IMR-90 (cell line): ENCODE measurements around the gene FAM13B. TPM values are rescaled to one million over a fixed set of nuclear protein-coding genes. Genes with fewer than 3 reads are reported as not detected.
A peak's percentile ranks its signal among the peaks of the same experiment; 100 is the strongest.

Source experiments
- ATAC-seq: fragments of 200-7000 bp; cut with Tn5 transposase; 2 replicates; pipeline ENCODE4 v1.9.1; 2020; ENCODE audit warnings: low read depth, mild to moderate bottlenecking, moderate library complexity
- BruUV-seq: library from RNA; stranded (reverse); fragments of 400-500 nt; replicated peaks from 2 replicates; lab custom pipeline; 2021; lab: Mats Ljungman, UMichigan
- CTCF ChIA-PET: fragments of 300-600 bp; formaldehyde crosslinking; extraction: SDS; loops from one replicate; lab custom pipeline; 2021; ENCODE audit warnings: antibody characterized with exemption; lab: Yijun Ruan, JAX
- POLR2A ChIA-PET: fragments of 300-600 bp; sonication (Branson Sonifier 250); formaldehyde crosslinking; loops from one replicate; lab custom pipeline; 2022; ENCODE audit warnings: antibody characterized with exemption; ENCODE audit not compliant: unreplicated experiment; lab: Charles Lee
- DNase-seq: peaks from one replicate; pipeline ENCODE4 v3.0.0; 2013
- H2AFZ ChIP-seq: replicated peaks from 2 replicates; pipeline ENCODE3; 2013; ENCODE audit warnings: low read length, mild to moderate bottlenecking; ENCODE audit not compliant: poor library complexity
- H2AK5ac ChIP-seq: 2 replicates; pipeline ENCODE4 v1.6.1; 2013; ENCODE audit warnings: low read depth, low read length, inconsistent platforms
- H2AK9ac ChIP-seq: replicated peaks from 2 replicates; pipeline ENCODE3; 2013; ENCODE audit warnings: mild to moderate bottlenecking, low read depth, low read length, moderate library complexity; ENCODE audit not compliant: poor library complexity
- H2BK120ac ChIP-seq: 2 replicates; pipeline ENCODE4 v1.6.1; 2013; ENCODE audit warnings: low read depth, low read length, inconsistent platforms
- H2BK15ac ChIP-seq: 3 replicates; pipeline ENCODE4 v1.6.1; 2013; ENCODE audit warnings: low read depth, low read length, inconsistent platforms
- H2BK20ac ChIP-seq: 2 replicates; pipeline ENCODE4 v1.6.1; 2013; ENCODE audit warnings: low read depth, mild to moderate bottlenecking, inconsistent platforms, low read length, moderate library complexity
- H2BK5ac ChIP-seq: 2 replicates; pipeline ENCODE4 v1.6.1; 2013; ENCODE audit warnings: mild to moderate bottlenecking, low read depth, low read length, inconsistent platforms; ENCODE audit not compliant: poor library complexity, severe bottlenecking
- H3K14ac ChIP-seq: replicated peaks from 2 replicates; pipeline ENCODE4 v1.6.1; 2013; ENCODE audit warnings: low read depth, low read length, inconsistent platforms
- H3K18ac ChIP-seq: 2 replicates; pipeline ENCODE4 v1.6.1; 2013; ENCODE audit warnings: low read depth, low read length, control low read depth
- H3K23ac ChIP-seq: 2 replicates; pipeline ENCODE4 v1.6.1; 2013; ENCODE audit warnings: low read depth, low read length, inconsistent platforms
- H3K27ac ChIP-seq: 2 replicates; pipeline ENCODE4 v1.5.1; 2013; ENCODE audit warnings: mild to moderate bottlenecking, control low read depth, low read length; ENCODE audit not compliant: insufficient read depth
- H3K27me3 ChIP-seq: 2 replicates; pipeline ENCODE4 v1.6.1; 2013; ENCODE audit warnings: low read length; ENCODE audit not compliant: control insufficient read depth, insufficient read depth
- H3K36me3 ChIP-seq: 2 replicates; pipeline ENCODE4 v1.6.1; 2013; ENCODE audit warnings: low read length, mixed read lengths; ENCODE audit not compliant: control insufficient read depth, insufficient read depth
- H3K4ac ChIP-seq: 2 replicates; pipeline ENCODE4 v1.6.1; 2013; ENCODE audit warnings: low read depth, low read length, inconsistent platforms
- H3K4me1 ChIP-seq: 2 replicates; pipeline ENCODE4 v1.6.1; 2013; ENCODE audit warnings: low read length, mixed read lengths; ENCODE audit not compliant: control insufficient read depth, insufficient read depth
- H3K4me2 ChIP-seq: 2 replicates; pipeline ENCODE4 v1.6.1; 2013; ENCODE audit warnings: low read depth, mild to moderate bottlenecking, control low read depth, low read length, moderate library complexity
- H3K4me3 ChIP-seq: 2 replicates; pipeline ENCODE4 v1.5.1; 2013; ENCODE audit warnings: low read depth, mild to moderate bottlenecking, control low read depth, low read length, moderate library complexity; ENCODE audit not compliant: insufficient read depth
- H3K56ac ChIP-seq: 2 replicates; pipeline ENCODE4 v1.6.1; 2013; ENCODE audit warnings: low read length, inconsistent platforms; ENCODE audit not compliant: insufficient read depth; ENCODE audit errors: extremely low read depth
- H3K79me1 ChIP-seq, 2 experiments: 2 replicates each; pipeline ENCODE4 v1.6.1; 2013; ENCODE audit warnings: low read length in 2 of 2, inconsistent platforms in 1 of 2, low read depth in 1 of 2
- H3K9ac ChIP-seq: 2 replicates; pipeline ENCODE4 v1.6.1; 2013; ENCODE audit warnings: low read depth, low read length, control low read depth
- H3K9me1 ChIP-seq: 2 replicates; pipeline ENCODE4 v1.6.1; 2013; ENCODE audit warnings: low read length, inconsistent platforms; ENCODE audit not compliant: insufficient read depth
- H3K9me3 ChIP-seq: 2 replicates; pipeline ENCODE4 v1.6.1; 2013; ENCODE audit warnings: low read length; ENCODE audit not compliant: control insufficient read depth, insufficient read depth
- H4K20me1 ChIP-seq: 2 replicates; pipeline ENCODE4 v1.6.1; 2013; ENCODE audit warnings: low read length, inconsistent platforms; ENCODE audit not compliant: insufficient read depth
- H4K5ac ChIP-seq: 2 replicates; pipeline ENCODE4 v1.6.1; 2013; ENCODE audit warnings: mild to moderate bottlenecking, low read depth, low read length, control low read depth
- H4K8ac ChIP-seq, 2 experiments: 2 replicates each; pipeline ENCODE4 v1.6.1; 2013; ENCODE audit warnings: low read depth in 2 of 2, low read length in 2 of 2, control low read depth in 1 of 2, inconsistent platforms in 1 of 2
- H4K91ac ChIP-seq: 2 replicates; pipeline ENCODE4 v1.6.1; 2013; ENCODE audit warnings: low read depth, low read length, inconsistent platforms; ENCODE audit not compliant: insufficient read depth
- CEBPB ChIP-seq: IDR thresholded peaks from 2 replicates; pipeline ENCODE4 v1.6.1; 2012; ENCODE audit warnings: low read depth, low read length, improper control_type of control experiment
- CHD1 ChIP-seq: IDR thresholded peaks from 2 replicates; pipeline ENCODE4 v1.6.1; 2012; ENCODE audit warnings: low read depth, low read length, improper control_type of control experiment
- CTCF ChIP-seq: conservative IDR thresholded peaks from 2 replicates; pipeline ENCODE4 v1.5.1; 2012; ENCODE audit warnings: mild to moderate bottlenecking, low read depth, low read length, improper control_type of control experiment
- FOS ChIP-seq: fragments of 150-350 bp; IDR thresholded peaks from 2 replicates; pipeline ENCODE4 v1.6.1; 2016; ENCODE audit warnings: low read depth, low read length
- MAZ ChIP-seq: IDR thresholded peaks from 2 replicates; pipeline ENCODE4 v1.6.1; 2012; ENCODE audit warnings: low read depth, mild to moderate bottlenecking, low read length, improper control_type of control experiment, moderate library complexity, borderline replicate concordance
- MXI1 ChIP-seq: IDR thresholded peaks from 2 replicates; pipeline ENCODE4 v1.6.1; 2012; ENCODE audit warnings: low read depth, mild to moderate bottlenecking, low read length, moderate library complexity, borderline replicate concordance
- NFE2L2 ChIP-seq: fragments of 150-350 bp; IDR thresholded peaks from 2 replicates; pipeline ENCODE4 v1.6.1; 2016; ENCODE audit warnings: low read depth, mild to moderate bottlenecking, low read length
- RAD21 ChIP-seq: IDR thresholded peaks from 2 replicates; pipeline ENCODE4 v1.6.1; 2012; ENCODE audit warnings: low read length, improper control_type of control experiment
- RCOR1 ChIP-seq: IDR thresholded peaks from 2 replicates; pipeline ENCODE4 v1.6.1; 2012; ENCODE audit warnings: mild to moderate bottlenecking, low read length, improper control_type of control experiment; ENCODE audit not compliant: insufficient replicate concordance
- RFX5 ChIP-seq: IDR thresholded peaks from 2 replicates; pipeline ENCODE4 v1.8.0; 2012; ENCODE audit warnings: low read depth, mild to moderate bottlenecking, low read length, moderate library complexity
- SMC3 ChIP-seq: fragments of 150-350 bp; IDR thresholded peaks from 2 replicates; pipeline ENCODE4 v1.6.1; 2016; ENCODE audit warnings: low read depth, mild to moderate bottlenecking, antibody characterized with exemption, low read length, moderate library complexity
- USF2 ChIP-seq: fragments of 150-350 bp; IDR thresholded peaks from 2 replicates; pipeline ENCODE4 v1.6.1; 2017; ENCODE audit warnings: mild to moderate bottlenecking, antibody characterized with exemption, low read length, low read depth
- WGBS, 2 experiments: methylation state at CpG; one replicate each; pipeline versions ENCODE4 v1.1.5 to v1.1.7; 2013; ENCODE audit warnings: missing lambda C conversion rate in 2 of 2; ENCODE audit not compliant: insufficient read length in 1 of 2; ENCODE audit errors: extremely low coverage in 2 of 2; 5-methylcytosine and 5-hydroxymethylcytosine counted together
- dilution Hi-C: fragments of 300-500 bp; cut with HindIII; formaldehyde crosslinking; loops from one replicate; pipeline ENCODE4 v1.14.3; 2018; ENCODE audit warnings: low sequenced_read_pairs; ENCODE audit not compliant: unreplicated experiment
- in situ Hi-C: fragments of 300-500 bp; cut with MboI; formaldehyde crosslinking; loops from 3 replicates; pipeline ENCODE4 v1.14.3; 2019; ENCODE audit warnings: low sequenced_read_pairs, inconsistent platforms, mixed read lengths
- intact Hi-C: fragments of 100-400 bp; cut with micrococcal nuclease; formaldehyde crosslinking; loops from 2 replicates; pipeline ENCODE4 v1.10.0; 2022
- polyA plus RNA-seq, 3 experiments: library from polyadenylated mRNA; depleted of rRNA; stranded (reverse); fragments of >200 nt; gene quantifications; 2 replicates each; pipeline ENCODE4 v1.2.3, GENCODE V29; 2012; ENCODE audit warnings: low replicate concordance in 1 of 3
- total RNA-seq: library from RNA; depleted of rRNA; stranded (reverse); fragments of >200 nt; gene quantifications from 2 replicates; pipeline ENCODE4 v1.2.3, GENCODE V29; 2012

FAM13B gene
- total and polyA plus RNA-seq, 2 of the 4 experiments (the other 2 are of a cell fraction): 14.6 to 15.1 TPM

- intact Hi-C loops: loop anchor here (1.0 to 5.0 kb wide), 2 partner anchors 56 to 450 kb away; no protein-coding TSS in a partner anchor
- no peak overlapping the region for H3K18ac ChIP-seq
- no peak overlapping the region for H4K91ac ChIP-seq
- no peak overlapping the region for H3K27ac ChIP-seq
- no peak overlapping the region for H3K14ac ChIP-seq
- no peak overlapping the region for H2BK20ac ChIP-seq
- H2BK120ac ChIP-seq: no peak overlapping the region
- no peaks in the 10 kb centered on the region for H3K27me3 ChIP-seq
- no peak overlapping the region for H2AK5ac ChIP-seq
- no peaks in the 10 kb centered on the region for H3K4me1 ChIP-seq
- no peaks in the 10 kb centered on the region for H3K36me3 ChIP-seq
- no peaks in the 10 kb centered on the region for H3K79me1 ChIP-seq
- DNase-seq (peak; percentile 65), ATAC-seq (peak; percentile 96)
- H3K56ac ChIP-seq: no peak overlapping the region
- no peak overlapping the region for H2AFZ ChIP-seq
- H3K9ac ChIP-seq: no peak overlapping the region
- no peak overlapping the region for H3K4me3 ChIP-seq
- TF ChIP-seq CHD1 (no peak), MXI1 (no peak), MAZ (no peak), SMC3 (peak; percentile 87), RCOR1 (no peak), CTCF (peak; percentile 86), RFX5 (no peak), NFE2L2 (no peak), CEBPB (no peak), RAD21 (peak; percentile 80), USF2 (no peak), FOS (no peak)
- WGBS, 2 experiments: 100% methylated on average over 1 of the region's 5 CpGs; no CpG with 5 or more reads in 1 of the 2 experiments
- no peak overlapping the region for H3K23ac ChIP-seq
- in situ Hi-C loops: loop anchor here (5.0 kb wide), 1 partner anchor 55 kb away; no protein-coding TSS in a partner anchor
- H3K4me2 ChIP-seq: no peak overlapping the region
- H4K8ac ChIP-seq: no peak overlapping the region
- H2BK15ac ChIP-seq: no peak overlapping the region
- BruUV-seq: no TSS peak
- H3K9me3 ChIP-seq: no peaks in the 10 kb centered on the region
- ChIA-PET CTCF (interaction anchor here (0.6 to 1.7 kb wide), 7 partner anchors 19 to 1765 kb away, joined by 3 to 11 read pairs (median 3); no protein-coding TSS in a partner anchor), POLR2A (no interaction called here)
- H2AK9ac ChIP-seq: no peak overlapping the region
- no peak overlapping the region for H2BK5ac ChIP-seq
- no peaks in the 10 kb centered on the region for H3K9me1 ChIP-seq
- H4K5ac ChIP-seq: no peak overlapping the region
- no peaks in the 10 kb centered on the region for H4K20me1 ChIP-seq
- dilution Hi-C loops: no loop called here
- no peak overlapping the region for H3K4ac ChIP-seq
These were observed 44.3 kb upstream of the FAM13B start for GRCh38 chr5:138077064-138077696.
